Measurements from ENCODE around the gene RUVBL2.

- no peak for TF ChIP-seq EP300 (IDR thresholded peaks at IDR 0.05)
- TF ChIP-seq CTCF (IDR thresholded peaks at IDR 0.05), result peak in 1 of 4 experiments; percentile 10
Measured at GRCh38 chr19:48997972-48998371, 4.3 kb downstream of the RUVBL2 start.
